ENCODE results near the gene XRCC1. TPM values are rescaled to one million over a fixed set of nuclear protein-coding genes. Genes with fewer than 3 reads are reported as not detected.
"Not testable (repeated sequence)": the region's sequence is repeated elsewhere in the genome, so short reads cannot be mapped to it uniquely, and the experiment has no call there.

Gene XRCC1
- total RNA-seq, 4 donors from 2014 or later = 18.3 to 35.4 (median 25.2) TPM

- Histone ChIP-seq H3K36me3 (no peaks in the 10 kb centered on the region), H3K27me3 (no peaks in the 10 kb centered on the region), H3K4me1 (peaks cover 57% of the 10 kb centered on the region), H3K4me3 (peak overlapping the region; percentile 80), H3K27ac (peak overlapping the region; percentile 83), H3K9me3 (no peaks in the 10 kb centered on the region)
- TF ChIP-seq POLR2AphosphoS5 (IDR thresholded peaks at IDR 0.05) (no peak), CTCF (IDR thresholded peaks at IDR 0.05) (no peak), POLR2A (IDR thresholded peaks at IDR 0.05) (no peak), EP300 (IDR thresholded peaks at IDR 0.05) (no peak)
- 4% methylated on average over 14 of the region's 26 CpGs for WGBS
- DNase-seq (ENCODE audit: low spot score in 2 of 2) = peak in 1 of 2 donors; percentile 83
Observed at GRCh38 chr19:43525836-43526771, 49.2 kb downstream of the XRCC1 start.

GRCh38 chr19:43524922-43525835, 50.1 kb downstream of the XRCC1 start:
- TF ChIP-seq POLR2A (IDR thresholded peaks at IDR 0.05) (no peak), EP300 (IDR thresholded peaks at IDR 0.05) (no peak), POLR2AphosphoS5 (IDR thresholded peaks at IDR 0.05) (no peak), CTCF (IDR thresholded peaks at IDR 0.05) (no peak)
- peaks cover 57% of the 10 kb centered on the region for H3K4me1 ChIP-seq
- H3K27me3 ChIP-seq = no peaks in the 10 kb centered on the region
- WGBS = 6% methylated on average over 12 of the region's 12 CpGs
- peak overlapping the region; percentile 80 for H3K4me3 ChIP-seq
- peak overlapping the region; percentile 83 for H3K27ac ChIP-seq
- no peaks in the 10 kb centered on the region for H3K36me3 ChIP-seq
- peak in 1 of 2 donors; percentile 86 for DNase-seq (ENCODE audit: low spot score in 2 of 2)
- no peaks in the 10 kb centered on the region for H3K9me3 ChIP-seq

- not testable (repeated sequence) for H3K27me3 ChIP-seq; H3K36me3 ChIP-seq; H3K9me3 ChIP-seq; DNase-seq (ENCODE audit: low spot score in 2 of 2); H3K4me3 ChIP-seq
- Histone ChIP-seq H3K27ac (peak overlapping the region; percentile 64), H3K4me1 (peaks cover 63% of the 10 kb centered on the region)
- 84% methylated on average over 8 of the region's 8 CpGs for WGBS
Observed at GRCh38 chr19:43523696-43524095, 51.6 kb downstream of the XRCC1 start.

- TF ChIP-seq POLR2A (IDR thresholded peaks at IDR 0.05) (no peak), POLR2AphosphoS5 (IDR thresholded peaks at IDR 0.05) (no peak)
- Histone ChIP-seq H3K36me3 (no peaks in the 10 kb centered on the region), H3K27ac (peak overlapping the region; percentile 64), H3K4me1 (peaks cover 55% of the 10 kb centered on the region), H3K4me3 (no peak overlapping the region), H3K27me3 (no peaks in the 10 kb centered on the region), H3K9me3 (no peaks in the 10 kb centered on the region)
- DNase-seq (ENCODE audit: low spot score in 2 of 2) = no peak
- 66% methylated on average over 5 of the region's 5 CpGs for WGBS
Observed at GRCh38 chr19:43522929-43523328, 52.4 kb downstream of the XRCC1 start.

- Histone ChIP-seq H3K9me3 (no peaks in the 10 kb centered on the region), H3K36me3 (no peaks in the 10 kb centered on the region), H3K27ac (no peak overlapping the region), H3K4me3 (no peak overlapping the region), H3K27me3 (no peaks in the 10 kb centered on the region), H3K4me1 (peaks cover 22% of the 10 kb centered on the region)
- peak; percentile 78 to 82 for TF ChIP-seq CTCF (IDR thresholded peaks at IDR 0.05)
- TF ChIP-seq POLR2AphosphoS5 (IDR thresholded peaks at IDR 0.05) = no peak
- TF ChIP-seq POLR2A (IDR thresholded peaks at IDR 0.05) = no peak
- no peak for TF ChIP-seq EP300 (IDR thresholded peaks at IDR 0.05)
- DNase-seq (ENCODE audit: low spot score in 2 of 2) = no peak
- 46% methylated on average over 10 of the region's 10 CpGs for WGBS
Observed at GRCh38 chr19:43519436-43520088, 55.8 kb downstream of the XRCC1 start.
